Measurements from ENCODE around the gene NOD1.

The NOD1 gene

GRCh38 chr7:30504301-30505173 is 26.0 kb upstream of the NOD1 start, which contains the start of gene GGCT (continued):
- no peak for TF ChIP-seq GLI4 (tag by site-specific recombination; IDR thresholded peaks at IDR 0.05)
- no peak for TF ChIP-seq MYNN (tag by site-specific recombination; IDR thresholded peaks at IDR 0.05; ENCODE audit: borderline replicate concordance)
- peak; percentile 55; the same call in 1 of the 2 replicates for TF ChIP-seq KLF8 (tag by site-specific recombination; IDR thresholded peaks at IDR 0.05)
- peak; percentile 43 for TF ChIP-seq PRDM10 (tag by site-specific recombination; IDR thresholded peaks at IDR 0.05)
- TF ChIP-seq ZSCAN23 (tag by site-specific recombination; IDR thresholded peaks at IDR 0.05): 0 out of 2 replicates have a peak, but pooled peaks have one; percentile 44
- TF ChIP-seq ZNF707 (tag by site-specific recombination; IDR thresholded peaks at IDR 0.05): no peak
- TF ChIP-seq ZFP69B (tag by site-specific recombination; IDR thresholded peaks at IDR 0.05): peak; percentile 99
- no peak for TF ChIP-seq GLIS1 (tag by site-specific recombination; IDR thresholded peaks at IDR 0.05)
- TF ChIP-seq ZNF626 (tag by site-specific recombination; IDR thresholded peaks at IDR 0.05): no peak
- TF ChIP-seq ZNF223 (tag by site-specific recombination; IDR thresholded peaks at IDR 0.05): no peak
- TF ChIP-seq SP7 (tag by site-specific recombination; IDR thresholded peaks at IDR 0.05): peak; percentile 42; the same call in 1 of the 2 replicates
- TF ChIP-seq ZNF621 (tag by site-specific recombination; IDR thresholded peaks at IDR 0.05): no peak
- TF ChIP-seq SP3 (tag by site-specific recombination; IDR thresholded peaks at IDR 0.05): peak; percentile 49; the same call in 1 of the 2 replicates
- TF ChIP-seq PBX3 (CRISPR knock-in tag; IDR thresholded peaks at IDR 0.05): peak; percentile 87
- no peak for TF ChIP-seq ZNF155 (tag by site-specific recombination; IDR thresholded peaks at IDR 0.05)
- peak; percentile 81 for TF ChIP-seq ZFHX2 (tag by site-specific recombination; conservative IDR thresholded peaks at IDR 0.05)
- no peak for TF ChIP-seq ZNF645 (tag by site-specific recombination; IDR thresholded peaks at IDR 0.05)
- no peak for TF ChIP-seq ZNF280D (tag by site-specific recombination; IDR thresholded peaks at IDR 0.05)
- TF ChIP-seq ZNF513 (tag by site-specific recombination; IDR thresholded peaks at IDR 0.05): no peak
- TF ChIP-seq SP2 (tag by site-specific recombination; IDR thresholded peaks at IDR 0.05): peak; percentile 98
- TF ChIP-seq ZNF350 (tag by site-specific recombination; IDR thresholded peaks at IDR 0.05): no peak
- TF ChIP-seq ZNF530 (tag by site-specific recombination; IDR thresholded peaks at IDR 0.05; ENCODE audit: low read depth): no peak
- no peak for TF ChIP-seq ZNF510 (tag by site-specific recombination; IDR thresholded peaks at IDR 0.05; ENCODE audit: insufficient replicate concordance)
- TF ChIP-seq KLF9 (tag by site-specific recombination; IDR thresholded peaks at IDR 0.05; ENCODE audit: low read depth): peak; percentile 21; the same call in 1 of the 2 replicates
- TF ChIP-seq ZBTB7A (tag by site-specific recombination; IDR thresholded peaks at IDR 0.05; ENCODE audit: low read depth): no peak
- no peak for TF ChIP-seq ZNF362 (tag by site-specific recombination; IDR thresholded peaks at IDR 0.05)
- no peak for TF ChIP-seq ZNF426 (tag by site-specific recombination; IDR thresholded peaks at IDR 0.05)
- TF ChIP-seq ZNF473 (tag by site-specific recombination; IDR thresholded peaks at IDR 0.05): no peak

All from HEK293 (cell line).